Measurements from ENCODE around the gene MEF2B.

MEF2B gene

DNA sequence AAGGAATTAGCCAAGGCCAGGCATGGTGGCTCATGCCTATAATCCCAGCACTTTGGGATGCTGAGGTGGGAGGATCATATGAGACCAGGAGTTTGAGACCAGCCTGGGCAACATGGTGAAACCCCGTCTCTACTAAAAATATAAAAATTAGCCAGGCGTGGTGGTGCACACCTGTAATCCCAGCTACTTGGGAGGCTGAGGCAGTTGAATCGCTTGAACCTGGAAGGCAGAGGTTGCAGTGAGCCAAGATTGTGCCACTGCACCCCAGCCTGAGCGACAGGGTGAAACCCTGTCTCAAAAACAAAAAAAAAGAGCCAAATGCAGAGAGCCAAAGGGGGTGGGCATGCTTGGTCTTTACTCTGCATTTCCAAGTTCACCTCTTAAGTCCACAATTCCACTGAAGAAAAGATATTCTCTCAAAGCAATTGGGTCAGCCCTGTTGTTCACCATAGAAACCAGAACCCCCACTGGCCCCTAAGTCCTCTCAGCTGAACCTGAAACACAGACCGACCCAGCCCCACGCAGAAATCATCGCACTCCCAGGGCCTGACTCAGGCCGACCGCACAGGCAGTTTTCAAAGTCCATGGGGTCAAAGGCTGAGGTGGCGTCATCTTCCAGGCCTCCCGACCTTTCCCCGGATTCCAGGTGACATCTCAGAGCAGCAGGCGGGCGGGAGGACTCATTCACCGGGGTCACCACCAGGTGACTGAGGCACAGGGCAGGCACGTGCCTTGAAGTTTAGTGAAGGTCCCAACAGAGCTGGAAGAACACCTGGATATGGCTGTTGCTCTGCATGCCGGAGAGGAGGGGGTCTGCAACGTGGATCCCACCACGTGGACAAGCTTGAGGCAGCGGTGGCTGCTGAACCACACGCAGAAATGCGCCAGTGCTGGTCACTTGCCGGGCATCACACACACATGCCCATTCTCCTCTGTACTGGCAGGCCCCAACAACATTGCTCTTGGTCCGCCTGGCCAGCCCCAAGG, 73.1 kb downstream of the MEF2B start:
- DNase-seq, result no peak

DNA sequence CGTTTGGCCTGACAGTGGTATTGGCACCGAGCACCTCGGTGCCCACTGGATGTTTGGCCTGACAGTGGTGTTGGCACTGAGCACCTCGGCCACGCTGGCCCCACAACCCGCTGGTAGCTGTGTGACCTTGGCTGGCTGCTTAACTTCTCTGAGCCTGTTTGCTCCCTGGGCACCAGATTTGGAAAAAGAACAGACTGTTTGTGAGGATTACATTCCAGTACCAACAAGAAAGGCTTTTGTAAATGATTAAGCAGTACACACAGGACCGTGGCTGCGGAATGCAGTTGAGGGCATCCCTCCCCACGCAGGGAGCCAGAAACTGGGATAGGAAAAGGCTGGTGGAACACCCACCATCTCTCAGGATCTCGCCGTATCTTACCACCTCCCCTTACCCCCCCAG, 74.4 kb downstream of the MEF2B start:
- no peak for DNase-seq
